SH-SY5Y (cell line): ENCODE measurements around the gene SLC38A6.

Source experiments
- GATA2 ChIP-seq: IDR thresholded peaks from 2 replicates; pipeline ENCODE4 v1.6.1; 2011; ENCODE audit warnings: mild to moderate bottlenecking, low read depth, low read length
- GATA3 ChIP-seq: IDR thresholded peaks from 2 replicates; pipeline ENCODE4 v1.6.1; 2011; ENCODE audit warnings: low read depth, mild to moderate bottlenecking, low read length, moderate library complexity

The SLC38A6 gene

DNA sequence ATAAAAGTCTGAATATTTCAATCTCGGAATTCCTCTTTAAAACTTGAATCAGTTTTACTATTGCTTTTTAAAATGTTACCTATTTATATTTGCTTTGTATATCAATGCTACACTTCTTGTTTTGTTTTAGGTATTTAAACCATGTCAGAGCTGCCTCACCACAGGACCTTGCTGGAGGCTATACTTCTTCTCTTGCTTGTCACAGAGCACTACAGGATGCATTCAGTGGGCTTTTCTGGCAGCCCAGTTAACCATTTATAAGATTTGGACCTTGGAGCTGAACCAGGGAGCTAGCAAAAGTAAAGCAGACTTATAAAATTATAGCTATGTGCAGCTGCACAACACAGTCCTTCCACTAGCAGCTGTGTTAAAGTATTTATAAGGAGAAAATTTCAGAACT, 12.9 kb upstream of the SLC38A6 start:
- TF ChIP-seq GATA3, result no peak
- TF ChIP-seq GATA2, result no peak

DNA sequence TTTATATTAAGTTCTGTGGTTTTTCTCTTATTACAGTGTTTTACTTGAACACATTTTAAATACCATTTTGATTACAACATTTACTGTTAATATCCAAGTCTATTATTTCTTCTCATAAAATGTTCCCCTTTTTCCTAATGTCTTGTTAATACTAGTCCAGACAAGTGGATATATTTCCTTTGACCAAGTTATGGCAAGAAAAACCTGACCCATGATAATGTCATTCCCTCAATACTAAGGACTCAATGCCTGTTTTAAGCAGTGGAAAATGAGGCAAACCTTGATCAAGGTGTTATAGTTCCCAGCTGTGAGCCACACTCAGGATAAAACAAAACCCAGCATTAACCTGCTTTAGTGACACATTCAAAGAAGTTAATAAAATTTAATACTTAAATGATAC, 12.4 kb upstream of the SLC38A6 start:
- TF ChIP-seq GATA3 (no peak), GATA2 (no peak)

DNA sequence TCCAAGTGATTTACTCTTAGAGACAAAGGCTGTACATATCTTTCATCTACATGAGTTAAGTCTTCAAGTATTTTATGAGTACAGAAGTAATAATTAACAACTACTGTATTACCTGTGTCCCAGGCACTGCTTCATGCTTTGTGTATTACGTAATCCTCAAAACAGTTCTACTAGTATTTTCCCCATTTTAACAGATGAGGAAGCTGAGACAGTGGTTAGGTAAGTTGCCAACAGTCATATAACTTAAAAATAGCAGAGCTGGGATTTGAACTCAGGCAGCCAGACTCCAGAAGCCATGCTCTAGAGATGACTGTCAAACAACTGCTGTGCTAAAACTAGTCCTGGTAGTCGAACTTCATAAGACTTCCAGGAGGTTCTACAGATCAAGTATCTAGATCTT, 10.9 kb upstream of the SLC38A6 start:
- TF ChIP-seq GATA3 (no peak), GATA2 (no peak)

DNA sequence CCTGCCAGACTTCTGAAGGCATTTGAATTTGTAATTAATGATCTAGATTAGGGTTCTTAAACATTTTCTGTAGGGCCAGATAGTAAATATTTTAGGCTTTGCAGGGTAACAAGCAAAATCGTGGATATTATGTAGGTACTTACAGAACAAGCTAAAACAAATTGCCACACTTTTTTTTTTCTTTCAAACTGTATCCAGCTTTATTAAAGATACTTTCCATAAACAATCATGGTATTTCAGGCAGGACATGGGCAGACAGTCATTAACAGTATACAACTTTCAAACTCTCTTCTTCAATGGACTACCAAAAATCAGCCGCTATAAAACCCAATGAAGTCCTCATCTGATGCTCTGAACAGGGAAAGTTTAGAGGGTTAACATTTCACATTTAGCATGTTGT, 9.8 kb upstream of the SLC38A6 start:
- TF ChIP-seq GATA3 (no peak), GATA2 (no peak)

DNA sequence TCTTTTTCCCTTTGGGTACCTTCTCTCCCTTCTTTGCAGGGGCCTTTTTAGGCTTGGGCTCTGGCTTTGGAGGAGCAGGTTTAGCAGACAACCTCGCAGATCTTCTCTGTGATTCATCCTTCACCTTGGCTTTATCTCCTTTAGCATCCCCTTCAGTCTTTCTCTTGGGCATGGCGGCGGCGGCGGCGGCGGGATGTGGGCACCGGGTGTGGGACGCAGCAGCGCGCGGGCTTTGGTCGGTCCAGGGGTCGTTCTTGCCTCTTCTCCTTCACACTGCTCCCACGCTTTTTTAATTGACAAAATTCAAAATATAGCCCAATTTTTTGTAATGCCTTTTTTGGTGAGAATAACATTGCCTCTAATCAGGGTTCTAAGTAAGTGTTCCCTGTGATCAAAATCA, 8.8 kb upstream of the SLC38A6 start:
- no peak for TF ChIP-seq GATA3
- no peak for TF ChIP-seq GATA2

DNA sequence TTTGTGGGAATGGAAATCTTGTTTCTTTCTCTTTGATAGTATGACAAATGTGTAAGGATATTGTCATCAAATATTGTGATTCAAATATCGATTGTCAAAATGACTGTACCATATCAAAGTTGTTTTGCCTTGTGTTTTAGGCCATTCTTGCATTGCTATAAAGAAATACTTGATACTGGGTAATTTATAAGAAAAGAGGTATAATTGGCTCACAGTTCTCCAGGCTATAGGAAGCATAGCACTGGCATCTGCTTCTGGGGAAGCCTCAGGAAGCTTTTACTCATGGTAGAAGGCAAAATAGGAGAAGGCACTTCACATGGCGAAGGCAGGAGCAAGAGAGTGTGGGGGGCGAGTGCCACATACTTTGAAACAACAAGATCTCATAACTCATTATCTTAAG, 8.0 kb upstream of the SLC38A6 start:
- no peak for TF ChIP-seq GATA2
- no peak for TF ChIP-seq GATA3

DNA sequence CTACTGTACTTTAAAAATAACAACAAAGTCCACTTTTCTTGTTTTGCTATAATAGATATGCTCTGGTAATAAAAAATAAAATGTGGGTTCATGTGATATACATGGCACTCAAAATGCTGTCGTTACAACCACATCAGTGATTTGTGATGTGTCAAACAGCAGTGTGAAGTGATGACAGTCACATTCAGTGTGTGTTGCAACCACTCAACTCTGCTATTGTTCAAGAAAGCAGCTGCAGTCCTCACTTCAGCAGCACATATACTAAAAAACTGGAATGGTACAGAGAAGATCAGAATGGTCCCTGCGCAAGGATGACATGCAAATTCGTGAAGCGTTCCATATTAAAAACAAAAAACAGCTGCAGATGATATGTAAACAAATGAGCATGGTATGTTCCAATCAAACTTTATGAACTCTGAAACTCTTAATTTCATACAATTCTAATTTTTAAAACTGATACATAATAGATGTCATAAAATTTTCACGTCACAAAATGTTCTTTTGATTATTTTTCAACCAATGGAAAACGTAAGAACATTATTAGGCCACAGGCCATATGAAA, 6.9 kb upstream of the SLC38A6 start:
- TF ChIP-seq GATA3 (no peak), GATA2 (no peak)

DNA sequence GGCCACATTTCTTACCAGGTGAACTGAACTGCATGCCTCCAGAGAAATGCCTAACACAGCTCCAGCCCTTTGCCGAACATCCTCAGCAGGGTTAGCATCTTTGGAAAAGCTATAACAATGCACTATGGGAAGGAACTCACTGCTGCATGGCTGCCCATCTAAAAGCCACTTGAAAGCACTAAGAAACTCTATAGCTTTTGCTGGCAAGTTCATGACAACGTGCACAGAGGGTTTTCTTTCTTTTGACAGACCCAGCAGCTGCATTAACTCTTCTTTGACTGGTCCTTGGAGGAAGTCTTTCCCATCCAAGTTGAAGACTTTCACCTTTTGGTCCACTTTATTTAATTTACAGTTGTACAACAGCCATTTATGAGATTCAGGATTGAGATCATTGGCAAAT, 5.5 kb upstream of the SLC38A6 start:
- TF ChIP-seq GATA2 (no peak), GATA3 (no peak)

DNA sequence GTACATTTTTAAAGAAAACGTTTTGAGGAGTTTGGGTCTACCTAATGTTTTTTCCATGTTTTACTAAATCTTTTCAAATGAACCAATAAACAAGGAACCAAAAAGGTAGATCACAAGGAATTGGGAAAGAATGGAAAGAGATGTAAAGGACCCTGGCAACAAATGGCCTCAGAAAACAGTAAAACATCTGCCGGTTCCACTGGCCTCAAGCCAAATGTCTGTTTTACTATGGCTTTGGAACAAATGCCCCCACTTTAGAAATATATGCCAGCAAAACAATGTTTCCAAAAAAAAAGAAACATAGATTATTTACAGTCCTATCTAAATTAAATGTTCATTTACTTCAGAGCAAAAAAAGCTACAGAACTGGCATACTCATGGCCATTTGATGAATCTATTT, 3.2 kb upstream of the SLC38A6 start:
- TF ChIP-seq GATA2 (no peak), GATA3 (no peak)

DNA sequence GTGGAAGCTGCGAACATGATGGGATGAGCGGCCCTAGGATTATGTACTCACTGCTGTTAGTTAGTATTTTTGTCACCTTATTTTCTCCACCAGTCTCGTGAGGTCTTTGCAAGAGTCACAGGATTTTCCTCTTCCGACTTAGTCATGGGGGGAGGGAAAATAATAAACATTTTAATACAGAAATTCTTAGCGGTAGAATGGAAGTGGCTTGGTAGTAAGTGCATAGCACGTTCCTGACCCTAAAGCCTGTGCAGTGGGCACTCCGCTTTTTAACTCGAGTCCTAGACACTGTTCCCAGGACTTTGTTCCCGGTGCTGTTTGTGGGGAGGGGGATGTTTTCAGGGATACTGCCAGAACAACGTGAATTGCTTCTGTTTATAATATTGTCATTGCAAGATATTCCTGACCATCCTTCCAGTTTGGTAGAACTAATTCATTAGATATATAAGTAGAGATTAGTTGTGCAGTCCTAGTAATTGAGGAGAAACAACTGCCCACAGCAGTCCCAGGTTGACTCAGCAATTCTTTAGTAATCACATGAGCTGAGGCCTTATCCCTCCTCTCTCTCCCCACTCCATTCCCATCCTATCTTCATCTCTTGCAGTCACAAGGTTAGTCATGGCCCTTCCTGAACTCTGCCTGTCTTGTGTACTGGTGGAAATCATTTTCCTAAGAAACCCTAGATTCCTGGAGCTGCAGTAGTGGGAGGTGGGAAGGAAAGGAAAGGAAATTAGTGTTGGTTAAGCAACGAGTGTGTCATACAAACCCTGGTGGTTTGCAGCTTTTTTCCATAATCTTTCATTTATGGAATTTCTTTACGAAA, 799 bp downstream of the SLC38A6 start:
- no peak for TF ChIP-seq GATA2
- TF ChIP-seq GATA3, result no peak

DNA sequence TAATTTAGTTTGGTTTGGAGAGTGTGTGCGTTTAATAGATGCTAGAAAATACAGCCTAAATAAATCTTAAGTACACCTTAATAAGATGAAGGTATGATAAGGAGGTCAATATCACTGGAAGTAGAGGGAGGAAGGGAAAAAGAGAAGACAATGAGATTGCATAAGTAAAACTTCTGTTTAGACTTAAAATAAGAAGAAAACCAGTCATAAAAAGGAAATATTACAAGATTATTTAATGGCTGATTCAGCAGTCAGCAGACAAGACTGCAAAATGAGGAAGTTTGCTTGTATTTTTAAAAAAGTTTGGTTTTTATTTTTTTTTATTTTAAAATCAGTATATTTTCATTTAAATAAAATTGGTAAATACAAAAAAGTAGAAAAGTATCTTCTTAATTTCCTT, 3.2 kb downstream of the SLC38A6 start:
- no peak for TF ChIP-seq GATA2

DNA sequence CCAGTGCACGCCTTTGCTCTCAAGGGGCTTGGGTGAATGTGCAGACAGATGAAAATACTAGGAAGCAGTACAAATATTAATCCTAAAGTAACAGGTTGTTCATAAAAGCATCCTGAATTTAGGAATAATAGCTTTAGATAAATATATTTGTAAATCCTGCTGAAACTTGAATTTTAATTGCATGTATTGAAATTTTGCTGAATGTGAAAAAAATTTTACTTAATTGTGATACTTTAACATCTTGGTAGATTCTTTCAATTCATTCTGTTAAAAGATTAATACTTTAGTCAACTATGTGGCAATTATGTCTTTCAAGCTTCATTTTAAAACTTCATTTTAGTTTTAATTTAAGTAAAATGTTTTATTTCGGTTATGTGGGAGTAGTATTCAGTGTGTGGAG, 5.5 kb downstream of the SLC38A6 start:
- TF ChIP-seq GATA3, result no peak
- no peak for TF ChIP-seq GATA2

DNA sequence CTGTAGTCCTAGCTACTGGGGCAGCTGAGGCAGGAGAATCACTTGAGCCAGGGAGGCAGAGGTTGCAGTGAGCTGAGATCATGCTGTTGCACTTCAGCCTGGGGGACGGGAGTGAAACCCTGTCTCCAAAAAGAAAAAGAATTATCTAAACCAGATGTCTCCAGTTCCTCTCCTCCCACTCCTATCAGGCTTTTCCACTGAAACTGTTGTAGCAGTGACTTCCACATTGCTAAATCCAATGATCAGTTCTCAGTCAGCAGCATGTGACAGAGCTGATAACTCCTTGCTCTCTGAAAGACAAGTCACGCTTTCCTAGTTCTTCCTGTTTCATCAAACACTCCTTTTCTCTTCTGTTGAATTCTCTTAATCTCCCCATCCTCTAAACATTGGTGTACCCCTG, 8.6 kb downstream of the SLC38A6 start:
- no peak for TF ChIP-seq GATA3
- no peak for TF ChIP-seq GATA2

DNA sequence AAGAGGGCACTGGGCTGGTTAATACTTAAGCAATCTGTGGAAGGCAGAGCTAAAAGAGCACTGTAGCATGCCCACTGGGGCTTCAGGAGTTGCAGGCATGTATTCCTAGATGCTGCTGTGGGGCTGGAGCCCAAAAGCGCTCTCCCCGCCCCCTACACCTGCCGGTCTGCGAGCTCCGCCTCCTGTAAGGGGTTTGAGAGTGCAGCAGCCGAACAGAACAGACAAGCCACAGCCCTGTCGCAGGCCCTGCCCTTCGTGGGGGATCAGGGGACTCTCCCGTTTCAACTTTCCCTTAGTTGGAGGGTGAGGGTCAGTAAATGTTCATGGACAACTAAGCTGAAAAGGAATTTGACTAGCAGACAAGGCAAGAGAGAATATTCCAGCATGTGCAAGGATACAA, 17.6 kb downstream of the SLC38A6 start:
- TF ChIP-seq GATA3 (no peak), GATA2 (no peak)

DNA sequence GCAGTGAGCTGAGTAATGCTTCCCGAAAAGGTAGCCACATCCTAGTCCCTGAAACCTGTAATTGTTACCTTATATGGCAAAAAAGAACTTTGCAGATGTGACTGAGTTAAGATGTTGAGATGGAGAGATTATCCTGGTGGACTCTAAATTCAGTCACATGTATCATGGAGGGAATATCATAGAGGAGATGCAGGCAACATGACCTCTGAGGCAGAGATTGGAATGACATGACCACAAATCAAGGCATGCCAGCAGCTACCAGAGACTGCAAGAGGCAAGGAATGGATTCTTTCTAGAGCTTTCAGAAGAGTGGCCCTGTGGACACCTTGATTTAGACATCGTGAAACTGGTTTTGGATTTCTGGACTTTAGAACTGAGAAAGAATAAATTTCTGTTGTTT, 18.5 kb downstream of the SLC38A6 start:
- TF ChIP-seq GATA3 (no peak), GATA2 (no peak)
